NB4 (cell line): Measurements from ENCODE around the gene MACROD2.

ENCODE experiments used
- POLR2A ChIP-seq: IDR thresholded peaks from 2 replicates; pipeline ENCODE4 v1.6.1; 2011; ENCODE audit warnings: mild to moderate bottlenecking; ENCODE audit not compliant: insufficient read length; ENCODE audit errors: extremely low read depth
- TF ChIP-seq, protein P1 (sequence below): IDR thresholded peaks from one replicate; pipeline ENCODE4 v1.5.1; 2012; ENCODE audit warnings: low read depth, low read length
- TF ChIP-seq, protein P2 (sequence below): IDR thresholded peaks from 2 replicates; pipeline ENCODE4 v1.6.1; 2011; ENCODE audit warnings: low read depth, low read length

DNA sequence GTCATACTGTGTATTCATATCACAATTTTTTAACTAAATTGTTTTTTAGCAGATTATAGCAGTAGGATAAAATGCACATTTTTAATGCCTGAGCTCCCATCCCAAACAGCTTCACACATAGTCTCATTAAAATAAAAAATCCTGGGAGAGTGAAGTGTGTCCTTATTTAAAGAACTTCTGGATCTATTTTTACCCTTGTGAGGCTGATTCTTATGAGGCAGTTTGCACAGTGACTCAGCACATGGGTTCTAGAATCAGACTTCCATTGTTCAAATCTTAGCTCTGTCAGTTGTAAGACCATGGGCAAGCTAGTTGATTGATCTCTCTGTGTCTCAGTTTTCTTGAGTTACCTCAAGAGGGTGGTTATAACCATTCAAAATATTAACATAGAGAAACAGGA lies 72.3 kb downstream of the MACROD2 start:
- TF ChIP-seq, protein P1, sequence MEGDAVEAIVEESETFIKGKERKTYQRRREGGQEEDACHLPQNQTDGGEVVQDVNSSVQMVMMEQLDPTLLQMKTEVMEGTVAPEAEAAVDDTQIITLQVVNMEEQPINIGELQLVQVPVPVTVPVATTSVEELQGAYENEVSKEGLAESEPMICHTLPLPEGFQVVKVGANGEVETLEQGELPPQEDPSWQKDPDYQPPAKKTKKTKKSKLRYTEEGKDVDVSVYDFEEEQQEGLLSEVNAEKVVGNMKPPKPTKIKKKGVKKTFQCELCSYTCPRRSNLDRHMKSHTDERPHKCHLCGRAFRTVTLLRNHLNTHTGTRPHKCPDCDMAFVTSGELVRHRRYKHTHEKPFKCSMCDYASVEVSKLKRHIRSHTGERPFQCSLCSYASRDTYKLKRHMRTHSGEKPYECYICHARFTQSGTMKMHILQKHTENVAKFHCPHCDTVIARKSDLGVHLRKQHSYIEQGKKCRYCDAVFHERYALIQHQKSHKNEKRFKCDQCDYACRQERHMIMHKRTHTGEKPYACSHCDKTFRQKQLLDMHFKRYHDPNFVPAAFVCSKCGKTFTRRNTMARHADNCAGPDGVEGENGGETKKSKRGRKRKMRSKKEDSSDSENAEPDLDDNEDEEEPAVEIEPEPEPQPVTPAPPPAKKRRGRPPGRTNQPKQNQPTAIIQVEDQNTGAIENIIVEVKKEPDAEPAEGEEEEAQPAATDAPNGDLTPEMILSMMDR = no peak
- TF ChIP-seq, protein P2, sequence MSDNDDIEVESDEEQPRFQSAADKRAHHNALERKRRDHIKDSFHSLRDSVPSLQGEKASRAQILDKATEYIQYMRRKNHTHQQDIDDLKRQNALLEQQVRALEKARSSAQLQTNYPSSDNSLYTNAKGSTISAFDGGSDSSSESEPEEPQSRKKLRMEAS = no peak
- TF ChIP-seq POLR2A = no peak
